ENCODE data around the gene UBXN7.
"Not testable (repeated sequence)": the region's sequence is repeated elsewhere in the genome, so short reads cannot be mapped to it uniquely, and the experiment has no call there.

Gene UBXN7

DNA sequence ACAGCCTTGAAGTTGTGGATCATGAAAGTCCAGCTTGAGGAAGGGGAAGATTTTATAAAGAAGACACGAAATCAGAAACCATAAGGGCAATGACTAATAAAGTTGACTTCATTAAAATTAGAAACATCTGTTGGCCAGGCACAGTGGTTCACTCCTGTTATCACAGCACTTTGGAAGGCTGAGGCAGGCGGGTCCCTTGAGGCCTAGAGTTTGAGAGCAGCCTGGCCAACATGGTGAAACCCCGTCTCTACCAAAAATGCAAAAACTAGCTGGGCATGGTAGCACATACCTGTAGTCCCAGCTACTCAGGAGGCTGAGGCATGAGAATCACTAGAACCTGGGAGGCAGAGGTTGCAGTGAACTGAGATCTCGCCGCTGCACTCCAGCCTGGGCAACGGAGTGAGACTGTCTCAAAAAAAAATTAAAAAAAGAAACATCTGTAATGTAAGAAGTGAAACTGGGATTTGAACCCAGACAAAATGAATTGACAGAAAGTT lies 7.9 kb upstream of the UBXN7 start:
- DNase-seq (ENCODE audit: insufficient read length, low spot score) (no peak), FAIRE-seq (no peak)
- TF ChIP-seq POLR2A (IDR thresholded peaks at IDR 0.05; ENCODE audit: low read depth, low read length) = no peak

DNA sequence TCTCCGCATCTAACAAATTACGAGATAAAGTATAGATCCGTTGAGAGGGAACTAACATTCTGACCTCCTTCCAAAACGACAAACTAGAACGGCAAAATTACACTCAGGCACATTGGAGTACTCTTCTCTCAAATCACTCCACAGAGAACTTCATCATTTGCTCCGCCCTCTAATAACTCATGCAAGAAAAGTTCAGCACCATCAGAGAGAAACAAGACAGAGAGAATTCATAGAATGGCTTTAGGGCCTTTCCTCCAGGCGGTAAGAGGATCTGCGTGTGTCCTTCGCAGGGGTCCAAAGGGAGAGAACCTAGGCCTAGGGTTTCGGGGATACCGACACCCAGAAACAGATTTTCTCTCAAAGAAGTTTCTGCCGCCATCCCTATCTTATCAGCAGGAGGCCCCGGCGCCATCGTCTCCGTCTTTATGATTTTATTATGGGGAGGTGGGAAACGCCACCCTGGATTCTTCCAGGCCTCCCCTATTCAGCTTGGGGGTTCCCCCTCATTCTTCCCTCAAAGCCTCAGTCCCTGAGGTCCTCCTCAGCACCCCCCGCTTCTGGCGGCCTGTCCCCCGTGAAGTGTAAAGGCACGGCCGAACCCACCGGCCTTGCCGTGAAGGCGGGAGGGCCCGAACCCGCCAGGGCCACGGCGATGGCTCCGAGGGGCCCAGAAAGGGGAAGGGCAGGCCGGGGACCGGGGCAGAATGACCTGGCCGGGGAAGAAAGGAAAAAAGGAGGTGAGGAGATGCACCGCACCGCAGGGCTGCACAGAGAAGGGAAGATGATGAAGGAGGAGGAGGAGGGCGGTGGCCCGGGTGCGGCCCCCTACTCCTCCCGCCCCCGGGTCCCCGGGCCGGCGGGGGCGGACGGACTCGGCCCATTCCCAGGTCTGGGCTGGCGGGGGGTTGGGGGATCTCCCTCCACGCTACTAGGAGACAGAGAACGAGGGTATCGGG lies 768 bp downstream of the UBXN7 start:
- DNase-seq (ENCODE audit: insufficient read length, low spot score) = peak; percentile 50
- peak; percentile 75 for FAIRE-seq
- TF ChIP-seq POLR2A (IDR thresholded peaks at IDR 0.05; ENCODE audit: low read depth, low read length) = peak; percentile 14; the same call in 1 of the 2 replicates

DNA sequence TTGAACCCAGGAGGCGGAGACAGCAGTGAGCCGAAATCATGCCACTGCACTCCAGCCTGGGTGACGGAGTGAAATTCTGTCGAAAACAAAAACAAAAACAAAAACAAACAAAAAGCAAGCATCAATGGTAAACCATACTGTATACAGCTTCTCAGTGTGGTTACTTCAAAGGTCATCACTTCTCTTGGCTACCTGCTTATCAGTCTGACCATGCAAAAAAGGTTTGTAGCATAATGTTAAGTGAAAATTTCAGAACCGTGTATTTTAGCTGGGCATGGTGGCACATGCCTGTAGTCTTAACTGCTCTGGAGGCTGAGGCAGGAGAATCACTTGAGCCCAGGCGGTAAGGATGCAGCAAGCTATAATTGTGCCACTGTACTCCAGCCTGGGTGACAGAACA lies 4.2 kb downstream of the UBXN7 start:
- DNase-seq (ENCODE audit: insufficient read length, low spot score) (no peak), FAIRE-seq (no peak)
- TF ChIP-seq POLR2A (IDR thresholded peaks at IDR 0.05; ENCODE audit: low read depth, low read length) = no peak

DNA sequence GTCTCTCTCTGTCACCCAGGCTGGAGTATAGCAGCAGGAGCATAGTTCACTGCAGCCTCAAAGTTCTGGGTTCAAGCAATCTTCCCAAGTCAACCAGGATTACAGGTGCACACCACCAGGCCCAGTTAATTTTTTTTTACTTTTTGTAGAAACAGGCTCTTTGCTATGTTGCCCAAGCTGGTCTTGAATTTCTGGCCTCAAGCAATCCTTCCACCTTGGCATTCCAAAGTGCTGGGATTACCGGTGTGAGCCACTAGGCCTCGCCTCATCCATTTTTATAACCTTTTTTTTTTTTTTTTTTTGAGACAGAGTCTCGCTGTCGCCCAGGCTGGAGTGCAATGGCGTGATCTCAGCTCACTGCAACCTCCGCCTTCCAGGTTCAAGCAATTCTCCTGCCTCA lies 7.8 kb downstream of the UBXN7 start:
- not testable (repeated sequence) for DNase-seq (ENCODE audit: insufficient read length, low spot score); FAIRE-seq

DNA sequence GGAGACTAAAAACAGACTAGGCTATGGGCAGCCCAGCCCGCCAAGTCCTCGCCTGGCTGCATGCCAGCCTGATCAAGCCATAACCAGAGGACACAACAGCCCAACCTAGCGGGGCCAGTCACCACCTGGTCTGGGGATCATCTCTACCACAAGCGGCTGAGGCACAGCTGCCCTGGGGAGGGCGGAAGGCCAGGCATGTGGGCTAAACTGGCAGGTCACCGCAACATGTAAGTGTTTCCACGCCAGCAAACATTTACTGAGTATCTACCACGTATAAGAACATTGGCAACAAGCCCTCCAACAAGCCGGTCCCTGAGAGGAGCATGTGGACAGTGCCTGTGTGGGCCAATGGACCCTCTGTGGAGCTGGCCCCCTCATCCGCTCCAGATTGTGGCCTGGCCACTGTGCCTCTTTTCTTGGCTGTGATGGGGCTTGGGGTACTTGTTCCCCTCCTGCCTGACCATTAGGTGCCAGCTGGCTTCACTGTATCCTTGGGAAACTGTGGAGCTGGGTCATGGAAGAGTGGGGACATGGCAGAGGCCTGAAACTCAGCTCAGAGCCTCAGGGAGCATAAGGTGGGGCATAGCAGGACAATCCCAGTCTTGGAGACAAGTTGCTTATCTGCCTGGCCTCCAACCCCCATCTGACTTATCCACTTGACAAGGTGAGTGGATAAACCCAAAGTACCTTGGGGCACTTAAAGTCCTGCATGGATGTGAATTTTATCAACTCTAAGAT lies 9.0 kb downstream of the UBXN7 start:
- DNase-seq (ENCODE audit: insufficient read length, low spot score) = no peak
- TF ChIP-seq POLR2A (IDR thresholded peaks at IDR 0.05; ENCODE audit: low read depth, low read length) = no peak
- no peak for FAIRE-seq

DNA sequence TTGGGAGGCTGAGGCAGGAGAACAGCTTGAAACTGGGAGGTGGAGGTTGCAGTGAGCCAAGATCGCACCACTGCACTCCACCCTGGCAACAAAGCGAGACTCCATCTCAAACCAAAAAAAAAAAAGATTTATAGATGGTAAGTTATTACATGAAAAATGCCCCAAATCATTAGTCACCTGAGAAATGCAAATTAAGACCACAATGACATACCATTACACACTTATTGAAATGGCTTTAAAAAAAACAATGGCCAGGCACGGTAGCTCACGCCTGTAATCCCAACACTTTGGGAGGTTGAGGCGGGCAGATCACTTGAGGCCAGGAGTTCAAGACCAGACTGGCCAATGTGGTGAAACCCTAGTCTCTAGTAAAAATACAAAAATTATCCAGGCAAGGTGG lies 10.6 kb downstream of the UBXN7 start:
- not testable (repeated sequence) for FAIRE-seq

DNA sequence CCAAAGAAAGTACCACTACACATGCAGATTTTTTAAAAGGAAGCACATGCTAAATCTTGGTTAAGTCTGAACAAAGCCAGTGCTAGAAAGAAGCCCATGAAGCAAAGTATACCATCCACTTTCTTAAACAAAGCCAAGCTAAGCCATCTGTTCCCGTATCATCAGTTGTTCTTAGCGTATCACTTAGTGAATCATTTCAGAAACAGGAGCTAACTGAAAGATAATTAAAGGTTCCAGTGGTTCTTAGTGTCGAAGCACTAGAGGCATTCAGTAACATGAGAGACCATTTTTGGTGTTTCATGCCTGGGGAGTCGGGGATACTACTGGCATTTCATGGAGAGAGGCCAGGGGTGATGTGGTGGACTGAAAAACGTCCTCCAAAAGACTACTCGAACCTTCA lies 12.8 kb downstream of the UBXN7 start:
- DNase-seq (ENCODE audit: insufficient read length, low spot score) (no peak), FAIRE-seq (no peak)
- TF ChIP-seq POLR2A (IDR thresholded peaks at IDR 0.05; ENCODE audit: low read depth, low read length) = no peak

More for the DNA sequence above, 10.6 kb downstream of the UBXN7 start:
- DNase-seq (ENCODE audit: insufficient read length, low spot score) = not testable (repeated sequence)

DNA sequence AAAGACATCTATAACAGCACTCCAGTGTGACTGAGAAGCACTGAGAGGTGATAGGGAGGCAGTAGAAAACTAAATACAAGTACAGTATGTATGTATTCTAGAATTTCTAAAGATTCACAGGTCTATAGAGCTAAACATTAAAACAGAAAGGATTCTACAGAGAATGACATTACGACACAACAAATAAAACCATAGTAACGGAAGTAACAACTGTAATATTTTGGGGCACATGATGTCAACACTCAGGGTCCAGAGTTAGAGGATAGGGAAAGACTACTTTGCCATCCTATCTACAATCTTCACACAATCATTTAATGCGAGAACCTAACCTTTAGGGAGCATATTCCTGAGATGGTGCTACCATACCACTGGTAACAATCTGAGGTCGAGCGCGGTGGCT lies 13.6 kb downstream of the UBXN7 start:
- FAIRE-seq = no peak

DNA sequence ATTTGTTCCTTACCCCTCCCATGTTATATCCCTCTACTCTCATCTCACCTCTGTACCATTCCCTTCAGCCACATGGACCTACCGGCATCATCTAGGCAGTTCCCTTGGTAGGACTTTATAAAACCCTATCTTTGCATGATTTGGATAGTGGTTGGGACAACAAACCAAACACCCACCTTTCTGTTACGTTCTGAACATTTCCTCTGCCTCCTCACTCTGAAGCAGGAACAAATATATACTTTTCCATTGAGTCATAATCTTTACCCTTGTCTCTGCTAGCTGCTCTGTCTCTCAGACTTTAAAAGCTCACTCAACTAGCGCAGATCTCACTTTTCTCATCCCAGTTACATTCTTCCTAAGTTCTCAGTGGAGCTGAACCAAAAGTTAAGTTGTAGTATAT lies 17.8 kb downstream of the UBXN7 start:
- DNase-seq (ENCODE audit: insufficient read length, low spot score) (no peak), FAIRE-seq (no peak)
- no peak for TF ChIP-seq POLR2A (IDR thresholded peaks at IDR 0.05; ENCODE audit: low read depth, low read length)

More for the DNA sequence above, 13.6 kb downstream of the UBXN7 start:
- no peak for TF ChIP-seq POLR2A (IDR thresholded peaks at IDR 0.05; ENCODE audit: low read depth, low read length)
- no peak for DNase-seq (ENCODE audit: insufficient read length, low spot score)

DNA sequence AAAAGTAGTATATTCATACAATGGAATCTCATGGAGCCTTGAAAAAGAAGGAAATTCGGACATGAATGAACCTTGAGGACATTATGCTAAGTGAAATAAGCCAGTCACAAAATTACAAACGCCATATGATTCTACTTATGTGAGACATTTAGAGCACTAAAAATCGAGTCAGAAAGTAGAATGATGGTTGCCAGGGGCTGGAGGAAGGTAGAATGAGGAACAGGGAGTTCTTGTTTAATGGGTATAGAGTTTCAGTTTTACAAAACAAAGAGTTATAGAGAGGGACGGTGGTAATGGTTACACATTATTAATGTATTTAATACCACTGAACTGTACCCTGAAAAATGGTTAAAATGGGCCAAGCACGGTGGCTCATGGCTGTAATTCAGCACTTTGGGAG lies 19.5 kb downstream of the UBXN7 start:
- no peak for TF ChIP-seq POLR2A (IDR thresholded peaks at IDR 0.05; ENCODE audit: low read depth, low read length)
- peak; percentile 43 for FAIRE-seq
- DNase-seq (ENCODE audit: insufficient read length, low spot score) = no peak

DNA sequence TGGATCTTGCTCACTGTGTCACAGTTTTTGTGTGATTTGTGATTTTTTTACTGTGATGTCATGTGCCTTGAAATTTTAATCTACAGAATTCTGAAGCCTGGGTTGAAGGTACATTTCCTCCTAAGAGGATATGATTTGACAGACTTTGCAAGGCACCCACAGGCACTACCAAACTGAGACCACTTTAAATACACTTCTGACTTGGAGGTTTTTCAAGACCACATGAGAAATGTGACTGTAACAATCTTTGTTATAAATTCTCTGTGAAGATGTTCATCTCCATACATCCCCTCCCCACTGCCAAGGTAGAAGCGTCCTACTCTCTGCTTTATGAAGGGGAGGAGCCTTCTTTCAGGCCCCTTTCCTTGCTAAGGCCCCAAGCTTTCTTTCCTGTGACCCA lies 22.8 kb downstream of the UBXN7 start:
- TF ChIP-seq POLR2A (IDR thresholded peaks at IDR 0.05; ENCODE audit: low read depth, low read length) = no peak
- DNase-seq (ENCODE audit: insufficient read length, low spot score) (no peak), FAIRE-seq (no peak)

DNA sequence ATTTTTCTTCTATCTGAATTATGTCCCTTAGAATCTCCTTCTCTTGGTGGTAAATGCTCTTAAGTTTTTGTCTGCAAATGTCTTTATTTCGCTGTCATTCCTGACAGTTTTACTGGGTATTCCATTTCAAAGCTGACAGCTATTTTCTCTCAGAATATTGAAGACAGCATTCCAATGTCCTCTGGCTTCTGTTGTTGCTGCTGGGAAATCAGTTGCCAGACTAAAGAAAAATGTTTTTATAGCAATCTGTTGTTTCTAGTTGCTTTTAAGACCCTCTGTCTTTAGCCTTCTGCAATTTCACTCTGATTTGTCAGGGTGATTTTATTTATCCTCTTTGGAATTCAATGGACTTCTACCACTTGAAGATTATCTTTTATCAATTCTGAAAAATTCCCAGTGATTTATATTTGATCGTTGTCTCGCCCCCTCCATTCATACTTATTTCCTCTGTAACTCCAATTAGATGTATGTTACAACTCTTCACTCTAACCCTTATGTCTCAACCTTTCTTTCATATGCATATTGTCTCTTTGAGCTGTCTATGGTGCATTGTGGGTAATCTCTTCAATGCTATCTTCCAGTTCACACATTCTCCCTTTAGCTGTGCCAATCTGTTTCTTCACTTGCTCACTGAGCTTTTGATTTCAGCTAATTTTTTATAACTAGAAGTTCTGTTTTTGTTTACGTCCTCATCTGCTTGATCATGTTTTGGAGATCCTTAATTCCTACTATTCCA lies 23.5 kb downstream of the UBXN7 start:
- no peak for TF ChIP-seq POLR2A (IDR thresholded peaks at IDR 0.05; ENCODE audit: low read depth, low read length)
- peak; percentile 72 for FAIRE-seq

DNA sequence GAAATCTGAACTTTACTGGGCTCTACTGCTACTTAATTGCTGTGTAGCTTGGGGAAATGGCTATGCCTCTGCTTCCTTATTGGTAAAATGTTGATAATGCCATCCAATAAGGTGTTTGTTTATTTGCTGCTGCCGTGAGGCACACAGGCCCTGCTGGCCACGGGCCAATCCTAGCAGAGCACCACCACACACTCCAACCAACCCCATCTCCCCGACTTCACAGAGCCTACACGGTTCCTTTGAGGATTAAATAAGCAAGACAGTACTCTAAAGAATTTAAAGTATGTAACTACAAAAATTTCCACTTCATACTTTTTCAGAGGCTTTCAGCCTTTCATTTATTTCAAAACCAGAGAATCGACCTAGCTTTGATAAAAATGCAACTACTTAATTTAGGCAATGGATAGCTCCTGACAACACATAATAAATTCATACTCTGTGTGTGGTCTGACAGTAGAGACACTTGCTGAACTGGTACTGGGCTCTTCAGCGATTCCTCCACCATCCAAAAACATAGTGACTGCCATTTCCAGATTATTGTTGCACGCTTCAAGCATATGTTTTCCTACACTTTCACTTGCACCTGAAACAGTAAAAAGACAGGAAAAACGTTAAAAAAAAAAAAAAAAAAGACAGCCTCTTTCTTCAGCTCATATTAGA lies 25.3 kb downstream of the UBXN7 start:
- peak; percentile 50 for FAIRE-seq
- no peak for TF ChIP-seq POLR2A (IDR thresholded peaks at IDR 0.05; ENCODE audit: low read depth, low read length)
- DNase-seq (ENCODE audit: insufficient read length, low spot score) = no peak

More for the DNA sequence above, 23.5 kb downstream of the UBXN7 start:
- DNase-seq (ENCODE audit: insufficient read length, low spot score) = no peak

All from H54 (cell line).